Fibroblast of lung (primary cell): ENCODE data around the gene MTHFSD. TPM values are rescaled to one million over a fixed set of nuclear protein-coding genes. Genes with fewer than 3 reads are reported as not detected.

Source experiments
- DNase-seq, 2 donors: peaks; one replicate each; pipeline versions ENCODE4 v3.0.0 to v3.0.0-alpha.2; 2010; ENCODE audit warnings: low read depth in 2 of 2
- H2AFZ ChIP-seq: 2 replicates; pipeline ENCODE4 v1.5.1; 2012; ENCODE audit warnings: low read length, control low read depth, inconsistent platforms
- H3K27ac ChIP-seq: 2 replicates; pipeline ENCODE4 v1.5.1; 2011; ENCODE audit warnings: low read length, control low read depth; ENCODE audit not compliant: insufficient read depth
- H3K27me3 ChIP-seq: 2 replicates; pipeline ENCODE4 v1.5.1; 2011; ENCODE audit warnings: mild to moderate bottlenecking, low read length; ENCODE audit not compliant: control insufficient read depth, insufficient read depth
- H3K36me3 ChIP-seq: 2 replicates; pipeline ENCODE4 v1.5.1; 2011; ENCODE audit warnings: low read length; ENCODE audit not compliant: control insufficient read depth, insufficient read depth
- H3K4me1 ChIP-seq: 2 replicates; pipeline ENCODE4 v1.5.1; 2011; ENCODE audit warnings: low read length; ENCODE audit not compliant: control insufficient read depth, insufficient read depth; ENCODE audit errors: extremely low read depth
- H3K4me2 ChIP-seq: 2 replicates; pipeline ENCODE4 v1.5.1; 2011; ENCODE audit warnings: low read length, control low read depth; ENCODE audit not compliant: insufficient read depth; ENCODE audit errors: extremely low read depth
- H3K4me3 ChIP-seq, 4 experiments: fragments of 200-600 bp in 1 of 4; sonication (generic) in 1 of 4; replicated peaks in 1 of 4; 2 replicates each; pipeline ENCODE4 v1.5.1; 2011 to 2016; ENCODE audit warnings: low read length in 4 of 4, low read depth in 3 of 4, mild to moderate bottlenecking in 3 of 4, control low read depth in 2 of 4, inconsistent platforms in 1 of 4, mixed read lengths in 1 of 4; ENCODE audit not compliant: insufficient read depth in 1 of 4; ENCODE audit errors: control extremely low read depth in 1 of 4
- H3K79me2 ChIP-seq: 2 replicates; pipeline ENCODE4 v1.5.1; 2012; ENCODE audit warnings: mild to moderate bottlenecking, low read length, inconsistent platforms; ENCODE audit not compliant: control insufficient read depth, insufficient read depth
- H3K9ac ChIP-seq: 2 replicates; pipeline ENCODE4 v1.5.1; 2011; ENCODE audit warnings: mild to moderate bottlenecking, low read length, control low read depth; ENCODE audit not compliant: insufficient read depth
- H3K9me3 ChIP-seq: 2 replicates; pipeline ENCODE4 v1.5.1; 2012; ENCODE audit warnings: low read depth, low read length; ENCODE audit not compliant: control insufficient read depth, insufficient read depth
- H4K20me1 ChIP-seq: 2 replicates; pipeline ENCODE4 v1.5.1; 2011; ENCODE audit warnings: low read length; ENCODE audit not compliant: control insufficient read depth, insufficient read depth; ENCODE audit errors: extremely low read depth
- CTCF ChIP-seq, 2 donors: IDR thresholded peaks in 1 of 2; conservative IDR thresholded peaks in 1 of 2; 1 replicate in 1 of 2; 2 replicates in 1 of 2; pipeline ENCODE4 v1.5.1; 2011 to 2012; ENCODE audit warnings: low read length in 2 of 2, control low read depth in 1 of 2, inconsistent platforms in 1 of 2, low read depth in 1 of 2, mild to moderate bottlenecking in 1 of 2
- EZH2 ChIP-seq: IDR thresholded peaks from 2 replicates; pipeline ENCODE4 v1.5.1; 2012; ENCODE audit warnings: low read length, control low read depth, mild to moderate bottlenecking; ENCODE audit errors: missing control alignments
- polyA plus RNA-seq, 2 donors: library from polyadenylated mRNA; depleted of rRNA in 1 of 2; stranded (reverse) in 1 of 2; unstranded in 1 of 2; fragments of >200 nt; gene quantifications; 2 replicates each; pipeline ENCODE4 v1.2.1, GENCODE V29; 2011 to 2012; ENCODE audit warnings: missing spikeins in 1 of 2
- total RNA-seq: library from RNA; depleted of rRNA; stranded (reverse); fragments of >200 nt; gene quantifications from 2 replicates; pipeline ENCODE4 v1.2.1, GENCODE V29; 2014

MTHFSD gene
- total and polyA plus RNA-seq, 2 donors (not counting 1 experiment from before 2014, with no cell fraction given): 13.1 to 19.3 TPM

GRCh38 chr16:86507173-86508027, 47.6 kb downstream of the MTHFSD start:
- peak overlapping the region; percentile 95 for H3K9ac ChIP-seq
- DNase-seq: peak in 1 of 2 donors; percentile 41

DNA sequence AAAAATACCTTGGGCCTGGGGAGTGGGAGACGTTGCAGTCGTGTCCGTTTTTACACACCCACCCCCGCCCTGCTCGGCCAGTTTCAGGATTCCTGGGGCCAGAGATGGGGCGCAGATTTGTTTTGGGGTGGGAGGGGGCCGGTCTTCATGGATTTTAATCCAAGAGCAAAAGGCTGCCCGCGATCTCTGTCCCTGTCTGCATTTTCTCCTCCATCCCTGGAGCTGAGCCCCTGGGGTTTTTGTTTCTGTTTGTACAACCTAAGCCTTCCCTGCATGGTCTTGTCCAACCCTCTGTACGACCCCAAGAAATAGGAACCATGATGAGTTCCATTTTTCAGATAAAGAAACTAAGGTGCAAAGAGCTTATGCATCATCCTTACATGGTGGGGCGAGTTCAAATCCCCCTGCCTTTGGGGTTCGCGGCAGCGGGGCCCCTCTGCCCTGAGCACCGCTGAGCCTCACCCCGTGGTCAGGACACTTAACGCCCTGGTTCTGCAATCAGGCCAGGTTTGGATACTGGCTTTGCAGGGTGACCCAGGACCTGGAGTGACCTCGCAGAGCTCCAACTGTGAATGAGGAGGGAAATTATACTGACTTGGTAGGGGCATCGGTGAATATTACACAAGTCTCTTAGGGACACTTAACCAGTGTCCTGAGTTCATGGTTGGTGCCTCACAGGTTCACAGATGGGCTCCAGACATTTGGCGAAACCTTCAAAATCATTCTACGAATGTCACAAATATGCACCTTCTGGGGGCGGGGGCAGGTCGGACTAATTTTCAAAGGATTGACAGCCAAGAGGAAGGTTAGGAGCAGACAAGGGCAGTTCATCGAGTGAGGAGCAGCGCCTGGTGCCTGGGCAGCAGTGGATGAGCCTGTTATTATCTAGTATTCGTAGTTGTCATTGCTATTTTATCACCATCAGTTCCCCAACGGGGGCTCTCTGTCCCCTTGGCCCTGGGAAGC, 48.9 kb downstream of the MTHFSD start:
- H3K36me3 ChIP-seq: peaks cover 6% of the 10 kb centered on the region
- H3K27ac ChIP-seq: peak overlapping the region; percentile 97
- no peak for DNase-seq
- peak overlapping the region; percentile 97 for H3K4me2 ChIP-seq
- peak overlapping the region; percentile 68 to 89 (median 81) for H3K4me3 ChIP-seq
- H3K79me2 ChIP-seq: peaks cover 82% of the 10 kb centered on the region
- no peak for TF ChIP-seq EZH2
- no peak for TF ChIP-seq CTCF (conservative IDR thresholded peaks at IDR 0.05 in 1 of 2, IDR thresholded peaks at IDR 0.05 in 1 of 2; ENCODE audit: low read depth in 1 of 2, low read length in 2 of 2)
- no peak overlapping the region for H2AFZ ChIP-seq
- H3K9me3 ChIP-seq: no peaks in the 10 kb centered on the region
- H3K4me1 ChIP-seq: peaks cover 13% of the 10 kb centered on the region
- H3K9ac ChIP-seq: peak overlapping the region; percentile 65
- H3K27me3 ChIP-seq: no peaks in the 10 kb centered on the region
- no peaks in the 10 kb centered on the region for H4K20me1 ChIP-seq

More at GRCh38 chr16:86507173-86508027, 47.6 kb downstream of the MTHFSD start:
- Histone ChIP-seq H3K4me2 (peak overlapping the region; percentile 97), H3K4me3 (peak overlapping the region; percentile 68 to 89 (median 81)), H3K4me1 (peaks cover 13% of the 10 kb centered on the region), H3K27ac (peak overlapping the region; percentile 97), H3K9me3 (no peaks in the 10 kb centered on the region), H4K20me1 (peaks cover 2% of the 10 kb centered on the region), H2AFZ (peak overlapping the region; percentile 0), H3K36me3 (peaks cover 12% of the 10 kb centered on the region), H3K27me3 (no peaks in the 10 kb centered on the region), H3K79me2 (peaks cover 82% of the 10 kb centered on the region)
- no peak for TF ChIP-seq EZH2
- TF ChIP-seq CTCF (conservative IDR thresholded peaks at IDR 0.05 in 1 of 2, IDR thresholded peaks at IDR 0.05 in 1 of 2; ENCODE audit: low read depth in 1 of 2, low read length in 2 of 2): no peak
